ENCODE results near the gene TMC3.

The TMC3 gene

DNA sequence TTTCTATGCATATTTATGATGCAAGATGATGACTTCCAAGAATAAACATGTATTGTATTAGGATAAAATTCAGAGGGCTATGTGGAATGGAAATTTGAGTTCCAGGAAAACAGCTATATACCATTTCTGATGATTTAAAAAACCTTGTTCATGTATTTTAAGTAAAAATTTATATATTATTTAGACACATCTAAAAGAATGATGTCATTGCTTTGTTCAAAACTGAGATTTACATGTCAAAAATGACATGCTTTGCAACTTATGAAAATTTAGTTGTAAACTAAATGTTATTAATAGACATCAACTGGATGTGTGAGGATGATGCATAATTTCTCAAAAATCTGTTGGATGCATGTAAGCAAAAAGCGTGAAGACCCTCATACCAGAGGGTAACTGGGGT lies 52.3 kb downstream of the TMC3 start:
- no peak for DNase-seq

DNA sequence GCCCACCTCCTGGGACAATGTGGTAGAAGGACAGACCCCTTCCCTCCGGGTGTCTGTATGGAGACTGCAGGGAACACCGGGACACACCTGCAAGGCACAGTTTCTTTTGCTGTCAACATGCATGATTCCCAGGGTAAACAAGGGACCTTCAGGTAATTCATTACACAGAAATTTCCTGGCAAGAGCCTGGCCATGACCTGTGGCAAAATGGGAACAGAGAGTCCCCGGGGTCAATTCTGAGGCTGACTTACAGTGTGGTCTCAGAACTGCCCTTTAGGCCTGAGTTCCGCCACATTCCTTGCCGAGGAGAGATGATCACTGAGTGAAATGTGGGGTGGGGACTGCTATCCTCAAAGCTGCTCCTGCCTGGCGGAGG lies 56.4 kb downstream of the TMC3 start:
- DNase-seq, result no peak

DNA sequence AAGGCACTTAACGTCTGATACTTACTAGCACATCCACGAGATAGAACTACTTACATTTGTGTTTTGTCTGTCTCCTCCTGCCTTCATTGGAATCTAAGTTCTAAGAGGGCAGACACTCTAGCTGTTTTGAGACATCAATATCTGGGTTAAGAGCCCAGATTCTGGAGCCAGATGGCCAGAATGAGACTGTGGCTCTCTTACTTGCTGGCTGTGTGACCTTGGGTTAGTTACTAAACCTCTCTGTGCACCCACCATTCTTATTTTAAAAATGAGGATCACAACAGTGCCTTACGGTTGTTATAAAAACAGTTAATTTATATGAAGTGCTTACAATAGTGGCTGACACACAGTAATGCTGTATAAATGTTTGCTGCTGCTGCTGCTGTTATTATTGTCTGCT lies 57.7 kb downstream of the TMC3 start:
- no peak for DNase-seq

DNA sequence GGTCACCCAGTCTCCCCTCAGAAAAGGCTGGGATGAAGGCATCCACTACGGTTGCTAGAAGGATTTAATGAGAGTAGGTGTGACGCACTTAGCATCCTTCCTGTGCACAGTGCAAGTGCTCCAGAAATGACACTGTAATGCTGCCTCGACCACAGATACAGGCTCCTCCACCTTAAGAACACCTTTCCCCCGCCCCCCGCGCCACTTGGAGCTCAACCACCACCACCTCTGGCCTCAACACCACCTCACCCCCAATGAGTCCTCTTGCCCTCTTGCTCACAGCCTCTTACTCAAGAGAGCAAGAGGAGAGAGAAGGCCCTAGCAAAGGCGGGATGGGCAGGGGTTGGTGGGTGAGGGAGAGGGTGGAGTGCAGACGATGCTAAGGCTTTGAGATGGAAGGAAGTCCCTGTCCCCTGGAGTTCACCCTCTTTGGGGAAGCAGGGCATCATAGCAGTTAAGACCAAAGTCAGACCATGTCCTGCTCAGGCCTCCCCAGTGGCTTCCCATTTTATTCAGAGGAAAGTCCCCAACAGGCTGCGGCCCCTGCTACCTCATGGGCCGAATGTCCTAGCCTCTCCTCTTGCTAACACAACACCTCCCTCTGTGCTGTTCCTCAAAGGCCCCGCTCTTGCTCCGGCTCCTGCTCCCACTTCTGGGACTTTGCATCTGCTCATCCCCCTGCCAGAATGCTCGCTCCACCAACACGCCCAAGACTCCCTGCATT lies 58.4 kb downstream of the TMC3 start:
- DNase-seq, result no peak

DNA sequence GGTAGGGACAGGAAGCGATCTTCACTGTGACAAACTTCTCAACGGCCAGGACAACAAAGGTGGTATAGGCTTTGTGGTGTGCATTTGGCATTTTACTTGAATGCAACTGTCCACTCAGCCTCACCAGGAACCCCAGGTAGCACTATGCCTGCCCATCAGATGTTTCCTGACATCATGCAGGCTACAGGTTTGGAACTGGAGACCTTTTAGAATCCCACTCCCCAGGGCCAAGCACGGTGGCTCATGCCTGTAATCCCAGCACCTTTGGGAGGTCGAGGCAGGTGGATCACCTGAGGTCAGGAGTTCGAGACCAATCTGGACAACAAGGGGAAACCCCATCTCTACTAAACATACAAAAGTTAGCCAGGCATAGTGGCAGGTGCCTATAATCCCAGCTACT lies 59.6 kb downstream of the TMC3 start:
- no peak for DNase-seq

DNA sequence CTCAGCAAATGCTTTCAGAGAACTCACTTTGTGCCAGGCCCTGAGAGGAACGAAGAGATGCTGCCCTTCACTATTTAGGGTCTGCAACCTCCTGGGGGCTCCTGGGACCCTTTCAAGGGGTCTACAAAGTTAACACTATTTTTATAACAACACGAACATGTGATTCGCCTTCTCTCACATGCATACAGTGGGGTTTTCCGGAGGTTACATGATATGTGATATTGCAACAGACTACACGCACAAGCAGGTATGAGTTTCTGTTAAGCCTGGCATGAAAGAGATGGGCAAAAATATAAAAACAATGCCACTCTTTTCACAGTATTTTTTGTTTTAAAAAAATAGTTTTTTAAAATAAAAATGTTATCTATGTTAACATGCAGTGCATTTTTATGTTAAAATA lies 60.3 kb downstream of the TMC3 start:
- no peak for DNase-seq

DNA sequence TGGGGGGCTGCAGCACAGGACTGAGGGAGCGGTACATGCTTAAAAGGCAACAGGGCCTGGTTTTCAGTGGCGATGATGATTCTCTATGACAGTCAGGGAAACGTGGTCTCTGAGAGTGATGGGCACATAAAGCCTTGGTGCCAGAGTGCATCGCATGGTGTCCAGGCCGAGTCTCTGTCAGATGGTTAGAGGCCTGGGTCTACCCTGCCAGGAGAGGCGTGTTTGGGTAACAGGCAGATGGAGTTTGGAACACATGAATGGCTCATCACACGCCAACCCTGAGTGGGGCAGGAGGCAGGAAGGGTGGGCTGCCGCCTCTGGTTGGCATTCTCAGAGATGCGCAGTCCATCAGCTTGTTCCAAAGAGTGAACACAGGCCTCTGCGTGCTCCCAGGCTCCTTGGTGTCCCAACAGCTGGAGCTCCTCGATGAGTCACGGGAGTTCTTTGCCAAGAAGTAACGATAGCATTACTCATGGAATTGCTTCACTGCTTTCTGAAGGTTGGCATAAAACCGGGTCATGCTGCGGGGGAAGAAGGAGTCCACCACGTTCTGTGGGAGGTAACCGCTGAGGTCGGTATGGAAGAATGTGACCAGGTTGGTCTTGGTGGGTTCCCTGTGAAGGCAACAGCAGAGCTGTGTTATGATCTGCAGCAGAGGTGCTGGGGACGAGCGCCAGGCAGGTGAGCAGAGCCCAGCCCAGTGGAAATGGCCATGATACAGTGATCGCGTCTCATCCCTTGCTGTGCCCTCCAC lies 61.0 kb downstream of the TMC3 start:
- DNase-seq, result no peak

DNA sequence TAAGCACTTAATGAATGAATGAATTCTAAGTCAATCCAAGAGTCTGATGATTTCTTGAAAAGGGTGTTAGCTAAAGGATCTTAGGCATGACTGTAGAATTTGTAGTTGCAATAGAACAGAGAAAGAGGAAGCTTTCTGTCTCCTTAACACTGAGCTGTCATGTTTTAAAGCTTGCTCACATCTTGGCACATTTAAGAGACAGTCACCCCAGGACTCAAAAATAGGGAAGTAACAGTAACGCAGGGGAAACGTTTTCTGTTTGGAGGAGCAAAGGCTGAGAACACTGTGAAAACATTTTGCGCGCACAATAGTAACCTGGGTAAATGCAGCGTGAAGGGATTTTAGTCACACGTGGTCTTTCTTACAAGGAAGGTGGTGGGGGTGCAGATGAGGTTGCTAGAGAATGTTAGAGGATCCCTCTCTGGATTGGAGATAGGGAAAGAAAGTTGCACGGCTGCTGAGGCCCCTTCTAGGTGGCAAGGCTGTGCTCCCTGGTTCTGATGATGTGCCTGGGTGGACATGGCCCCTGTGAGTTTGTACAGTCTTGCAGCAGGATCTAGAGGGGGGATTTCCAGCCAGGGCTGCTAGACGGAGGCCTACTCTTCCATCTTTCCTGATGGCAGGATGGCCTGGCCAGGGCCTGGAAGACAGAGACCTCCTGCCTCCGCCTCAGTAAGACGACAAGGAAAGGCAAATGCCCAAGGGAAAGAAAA lies 62.1 kb downstream of the TMC3 start:
- DNase-seq, result no peak

DNA sequence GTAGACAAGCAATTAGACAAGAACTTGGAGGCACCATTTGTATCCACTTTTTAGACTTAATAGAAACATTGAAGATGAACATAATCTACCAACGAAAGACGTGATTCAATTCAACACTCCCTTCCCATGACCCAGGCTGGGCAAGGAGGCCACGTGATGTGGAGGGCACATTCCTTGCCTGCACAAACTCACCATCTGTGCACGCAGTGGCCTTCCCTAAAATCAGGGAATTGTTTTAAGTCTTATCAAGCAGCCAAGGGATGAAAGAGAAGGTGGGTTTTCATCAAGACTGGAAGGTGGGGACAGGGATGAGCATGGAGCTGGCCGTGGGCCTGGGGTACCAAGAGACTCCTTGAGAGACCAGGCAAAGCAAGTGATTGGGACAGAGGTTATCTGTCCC lies 63.5 kb downstream of the TMC3 start:
- DNase-seq, result no peak

DNA sequence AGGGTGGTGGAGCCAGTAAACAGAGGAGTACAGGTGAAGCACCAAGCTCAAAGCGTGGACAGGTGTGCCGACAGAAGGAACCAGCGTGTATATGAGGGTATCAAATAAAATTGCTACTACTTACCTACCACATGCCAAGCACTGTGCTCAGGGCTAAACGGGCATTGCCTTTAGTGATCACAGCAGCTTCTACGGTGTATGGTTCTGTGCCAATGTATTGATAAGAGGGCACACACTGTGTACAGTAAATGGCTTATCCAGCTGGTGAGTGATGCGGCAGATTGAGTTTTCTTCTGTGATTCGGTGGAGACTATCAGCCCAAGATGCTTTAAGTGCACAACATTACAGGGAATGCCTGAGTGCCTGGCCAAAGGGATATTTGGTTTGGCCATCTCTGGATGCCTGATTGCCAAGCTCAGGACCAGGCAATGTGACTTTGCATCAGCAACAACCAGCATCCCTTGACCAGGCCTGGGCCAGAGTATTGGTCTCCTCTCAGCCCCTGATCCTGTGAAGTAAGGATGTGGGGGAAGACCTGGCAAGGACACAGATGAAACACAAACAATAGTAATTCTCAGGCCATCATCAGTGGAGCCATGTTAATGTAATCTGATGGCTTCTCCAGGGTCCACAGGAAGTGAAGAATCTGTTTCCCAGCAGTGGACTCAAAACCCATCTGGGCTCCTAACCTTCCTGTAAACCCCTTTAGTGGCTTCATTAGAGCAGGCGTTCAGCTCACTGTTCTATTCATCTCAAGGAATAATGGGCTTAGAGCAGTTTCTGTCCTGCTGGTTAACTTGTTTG lies 64.2 kb downstream of the TMC3 start:
- no peak for DNase-seq

DNA sequence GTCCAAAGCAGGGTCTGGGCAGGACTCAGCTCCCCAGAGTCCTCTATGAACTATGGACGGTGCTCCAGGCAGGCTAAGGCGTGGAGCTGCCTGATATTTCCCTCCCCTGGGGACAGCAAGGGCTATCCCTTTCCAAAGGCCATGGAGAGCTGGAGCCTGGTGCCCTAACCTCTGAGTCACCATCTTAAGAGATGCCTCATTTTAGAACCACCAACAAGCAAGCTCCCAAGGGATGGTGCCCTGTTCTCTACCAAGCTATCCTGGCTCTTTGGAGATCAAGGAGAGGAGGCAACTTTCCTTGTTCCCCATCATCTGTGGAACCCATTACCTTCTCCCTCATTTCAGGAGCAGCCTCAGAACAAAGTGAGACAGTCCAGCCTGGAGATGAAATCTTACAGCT lies 65.8 kb downstream of the TMC3 start:
- DNase-seq, result no peak

DNA sequence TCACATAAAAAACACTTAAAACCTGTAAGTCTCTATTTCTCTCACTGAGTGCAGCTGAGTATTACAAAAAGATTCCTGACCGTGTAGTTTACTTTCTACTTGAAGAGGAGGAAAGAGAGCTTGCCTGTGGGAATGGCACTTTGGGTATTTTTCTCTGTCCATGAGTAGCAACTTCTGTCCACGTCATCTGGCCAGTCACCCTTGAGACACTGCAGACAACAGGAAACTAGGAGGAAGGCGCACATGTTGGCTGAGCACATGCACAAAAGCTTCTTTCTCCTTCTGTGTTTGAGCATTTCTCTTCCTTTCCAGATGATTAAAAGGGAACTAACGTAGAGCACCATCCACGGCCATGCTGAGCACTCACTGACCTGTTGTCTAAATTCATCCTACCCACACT lies 69.8 kb downstream of the TMC3 start:
- no peak for DNase-seq

DNA sequence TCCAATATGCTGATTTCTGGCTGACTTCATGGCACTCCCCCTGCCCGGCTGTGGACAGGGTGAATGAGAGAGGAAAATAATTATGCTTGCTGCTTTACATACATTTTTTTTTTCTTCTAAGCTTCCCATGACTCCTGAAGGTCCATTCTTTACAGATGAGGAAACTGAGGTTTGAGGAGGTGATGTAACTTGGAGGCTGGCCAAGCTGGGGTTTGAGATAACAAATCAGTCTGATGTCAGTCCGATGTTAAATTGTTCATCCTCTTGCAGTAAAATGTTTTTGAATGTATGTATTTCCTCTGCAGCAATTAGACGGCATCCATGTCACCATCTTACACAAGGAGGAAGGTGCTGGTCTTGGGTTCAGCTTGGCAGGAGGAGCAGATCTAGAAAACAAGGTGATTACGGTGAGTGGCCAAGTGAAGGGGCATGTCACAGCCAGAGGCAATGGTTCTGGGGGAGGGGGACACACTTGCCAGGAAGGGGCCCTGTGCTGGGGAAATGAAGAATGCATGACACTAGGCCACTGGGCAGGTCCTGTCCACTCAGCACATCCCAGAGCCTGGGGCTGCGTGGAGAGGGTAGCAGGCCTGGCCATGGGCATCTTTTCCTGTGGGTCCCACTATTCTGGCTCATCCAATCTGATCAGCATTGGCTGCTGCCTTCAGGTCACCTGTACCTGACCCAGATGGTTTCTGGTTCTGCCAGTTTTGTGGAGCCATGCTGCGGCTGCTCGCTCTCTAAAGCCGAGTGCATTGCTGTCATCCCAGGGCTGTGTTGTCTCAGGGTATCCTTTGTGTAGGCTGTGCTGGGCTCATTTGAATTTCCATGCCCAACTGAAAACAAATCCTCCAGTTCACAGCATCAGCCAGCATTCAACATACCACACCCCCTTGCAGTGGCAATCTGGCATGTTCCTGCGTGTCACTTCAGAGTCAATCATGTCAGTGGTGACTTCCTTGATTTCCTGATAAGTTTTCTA lies 70.5 kb downstream of the TMC3 start:
- no peak for DNase-seq

DNA sequence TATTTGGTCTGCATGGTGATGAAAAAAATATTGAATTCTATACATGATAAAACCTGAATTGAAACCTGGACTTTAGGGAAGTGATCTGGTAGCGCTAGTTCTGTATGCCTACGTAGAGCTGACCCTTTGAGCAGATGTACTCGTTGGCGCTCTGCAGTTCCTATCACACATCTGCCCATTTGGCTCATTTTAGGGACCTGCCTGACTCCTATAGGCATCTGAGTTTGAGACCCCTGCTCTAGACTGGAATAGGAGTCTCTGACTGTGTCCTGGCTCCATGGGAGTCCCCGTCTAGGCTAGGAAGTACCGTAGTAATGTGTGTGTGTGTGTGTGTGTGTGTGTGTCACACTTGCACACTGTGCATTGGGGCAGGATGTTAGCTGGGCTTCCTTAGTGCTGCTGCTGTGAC lies 71.3 kb downstream of the TMC3 start:
- no peak for DNase-seq

DNA sequence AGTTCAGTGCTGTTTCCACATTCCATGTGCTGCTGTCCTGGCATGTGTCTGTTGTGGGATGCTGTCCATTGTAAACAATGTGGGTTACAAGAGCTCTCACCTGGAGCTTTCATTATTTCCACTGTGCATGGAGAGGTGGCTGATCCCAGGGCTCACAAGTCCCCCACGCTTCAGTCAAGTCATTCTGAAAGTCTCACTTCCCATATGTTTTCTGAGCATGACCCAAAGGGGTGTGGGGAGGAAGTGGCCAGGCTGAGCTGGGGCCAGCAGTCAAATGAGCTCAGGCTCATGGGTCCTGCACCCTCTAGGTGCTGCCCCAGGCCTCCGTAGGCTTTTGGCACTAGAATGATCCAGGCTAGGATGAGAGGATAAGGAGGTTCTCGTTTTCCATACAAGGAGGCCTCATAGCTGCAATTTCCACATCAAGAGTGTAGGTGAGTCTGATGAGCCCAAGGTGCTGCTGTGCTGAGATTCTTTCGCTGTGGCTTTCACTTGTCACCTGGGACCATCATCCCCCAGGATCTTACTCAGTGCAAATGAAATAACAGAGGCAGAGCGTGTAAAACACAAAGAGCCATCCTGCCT lies 72.1 kb downstream of the TMC3 start:
- no peak for DNase-seq

DNA sequence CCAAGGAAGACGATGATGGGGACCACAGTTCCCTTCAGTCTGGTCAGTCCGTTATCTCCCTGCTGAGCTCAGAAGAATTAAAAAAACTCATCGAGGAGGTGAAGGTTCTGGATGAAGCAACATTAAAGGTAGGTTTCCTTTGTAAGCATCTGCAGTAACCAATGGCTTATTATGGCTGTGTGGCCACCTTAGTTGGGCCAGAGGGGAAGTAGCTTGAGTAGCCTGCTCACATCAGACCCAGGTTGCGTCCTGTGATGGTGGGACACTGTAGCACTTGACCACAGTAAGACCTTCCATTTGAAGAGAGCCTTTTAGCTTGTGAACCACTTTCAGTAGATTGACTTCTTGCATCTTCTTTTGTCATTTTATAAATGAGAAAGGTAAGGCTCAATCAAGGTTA lies 72.6 kb downstream of the TMC3 start:
- DNase-seq, result no peak

DNA sequence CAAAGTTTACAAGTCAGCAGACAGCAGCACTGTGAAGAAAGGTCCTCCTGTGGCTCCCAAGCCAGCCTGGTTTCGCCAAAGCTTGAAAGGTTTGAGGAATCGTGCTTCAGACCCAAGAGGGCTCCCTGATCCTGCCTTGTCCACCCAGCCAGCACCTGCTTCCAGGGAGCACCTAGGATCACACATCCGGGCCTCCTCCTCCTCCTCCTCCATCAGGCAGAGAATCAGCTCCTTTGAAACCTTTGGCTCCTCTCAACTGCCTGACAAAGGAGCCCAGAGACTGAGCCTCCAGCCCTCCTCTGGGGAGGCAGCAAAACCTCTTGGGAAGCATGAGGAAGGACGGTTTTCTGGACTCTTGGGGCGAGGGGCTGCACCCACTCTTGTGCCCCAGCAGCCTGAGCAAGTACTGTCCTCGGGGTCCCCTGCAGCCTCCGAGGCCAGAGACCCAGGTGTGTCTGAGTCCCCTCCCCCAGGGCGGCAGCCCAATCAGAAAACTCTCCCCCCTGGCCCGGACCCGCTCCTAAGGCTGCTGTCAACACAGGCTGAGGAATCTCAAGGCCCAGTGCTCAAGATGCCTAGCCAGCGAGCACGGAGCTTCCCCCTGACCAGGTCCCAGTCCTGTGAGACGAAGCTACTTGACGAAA lies 74.3 kb downstream of the TMC3 start:
- no peak for DNase-seq

DNA sequence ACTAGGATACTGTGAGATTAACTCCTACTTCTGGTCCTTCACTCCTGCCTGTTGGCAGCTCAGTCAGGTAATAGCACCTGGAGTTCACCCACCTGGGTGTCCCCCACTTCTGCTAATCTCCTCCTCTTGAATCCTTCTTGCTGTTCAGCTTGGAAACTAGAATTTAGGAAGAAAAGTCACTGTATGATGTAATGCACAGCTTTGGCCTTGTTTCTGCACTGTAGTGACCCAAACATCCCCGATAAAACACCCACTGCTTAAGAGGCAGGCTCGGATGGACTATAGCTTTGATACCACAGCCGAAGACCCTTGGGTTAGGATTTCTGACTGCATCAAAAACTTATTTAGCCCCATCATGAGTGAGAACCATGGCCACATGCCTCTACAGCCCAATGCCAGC lies 74.9 kb downstream of the TMC3 start:
- DNase-seq, result no peak

DNA sequence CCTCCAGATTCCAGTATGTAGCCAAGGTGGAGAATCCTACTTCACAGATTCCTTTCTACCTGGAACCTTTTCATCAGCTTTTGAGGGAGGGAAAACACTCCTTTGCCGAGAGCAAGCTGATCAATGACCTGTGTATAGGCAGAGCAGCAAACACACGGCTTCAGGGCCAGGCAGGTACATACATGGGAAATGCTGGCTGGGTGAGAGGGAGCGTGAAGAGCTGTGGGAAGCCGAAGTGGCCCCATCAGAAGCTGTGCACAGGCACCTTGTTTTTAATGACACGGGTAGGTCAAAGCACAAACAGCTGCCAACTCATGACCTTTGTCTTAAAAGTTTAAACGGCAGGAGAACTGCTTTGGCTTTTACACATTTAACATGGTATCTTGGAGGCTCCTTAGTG lies 75.4 kb downstream of the TMC3 start:
- no peak for DNase-seq

DNA sequence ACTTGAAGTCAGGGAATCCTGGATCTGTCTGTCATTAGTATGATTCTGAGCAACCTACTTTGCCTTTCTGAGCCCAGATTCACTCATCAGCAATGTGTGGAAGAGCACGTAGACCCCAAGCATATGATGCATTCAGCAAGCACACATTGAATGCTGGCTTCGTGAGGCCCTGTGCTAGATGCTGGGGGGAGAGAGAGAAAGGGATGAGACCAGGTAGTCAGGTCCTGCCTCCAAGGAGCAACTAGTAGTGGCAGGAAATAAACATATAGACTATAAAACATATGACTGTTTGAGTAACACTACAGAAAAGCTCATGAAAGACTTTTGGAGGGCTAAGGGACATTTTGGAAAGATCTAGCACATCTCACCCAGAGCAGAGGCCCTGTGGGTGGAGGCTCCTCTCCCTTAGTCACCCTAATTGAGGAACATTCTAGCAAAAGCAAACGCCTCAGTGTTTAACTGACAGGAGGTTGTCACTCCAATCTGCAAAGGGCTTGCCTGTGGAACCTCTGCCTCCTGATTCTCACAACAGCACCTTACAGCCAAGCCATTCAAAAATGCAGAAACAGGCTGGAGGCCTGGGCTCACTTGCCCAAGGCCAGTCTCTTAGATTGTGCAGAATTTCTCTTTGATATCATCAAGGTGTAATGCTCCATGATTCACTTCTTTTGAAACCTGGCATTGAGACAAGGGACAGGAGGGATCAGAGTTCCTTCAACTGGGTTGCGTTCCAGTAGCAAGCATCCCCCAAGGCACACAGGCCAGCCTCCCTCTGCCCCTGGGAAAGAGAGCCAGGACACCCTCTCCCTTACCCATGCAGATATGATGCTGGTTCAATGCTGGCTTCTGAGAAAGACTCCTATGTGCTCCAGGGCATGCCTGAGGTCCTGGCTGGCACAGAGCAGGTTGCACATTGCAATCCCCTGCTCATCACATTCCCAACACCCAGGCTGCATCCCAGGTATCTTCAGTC lies 76.1 kb downstream of the TMC3 start:
- DNase-seq, result no peak

Measured in DMS79 (cell line).